RWPE1 (cell line): Measurements from ENCODE around the gene SMYD3.

Source experiments
- CTCF ChIA-PET: fragments of 350-600 bp; sonication (Branson Sonifier 250); formaldehyde crosslinking; extraction: SDS; loops from one replicate; lab custom pipeline; 2021; lab: Yijun Ruan, JAX
- POLR2A ChIA-PET: fragments of 400-600 bp; formaldehyde crosslinking; extraction: SDS; loops from one replicate; lab custom pipeline; 2020; ENCODE audit warnings: antibody characterized with exemption; ENCODE audit not compliant: low non-redundant PET; lab: Yijun Ruan, JAX
- DNase-seq: peaks from one replicate; pipeline ENCODE4 v3.0.0; 2012; ENCODE audit warnings: low spot score
- H3K27ac ChIP-seq: fragments of 450-650 bp; 2 replicates; pipeline ENCODE4 v1.5.1; 2017
- CTCF ChIP-seq: fragments of 450-650 bp; conservative IDR thresholded peaks from 2 replicates; pipeline ENCODE4 v1.5.1; 2017; ENCODE audit warnings: low read depth, mild to moderate bottlenecking

Gene SMYD3

GRCh38 chr1:246506674-246507481 is at the start of gene SMYD3:
Gene SMYD3, minus strand, starts transcription at chr1:246507279.
- ChIA-PET POLR2A (no interaction called here), CTCF (interaction anchor here (0.5 to 1.0 kb wide), 4 partner anchors 9 to 364 kb away, joined by 3 to 4 read pairs (median 3); no protein-coding TSS in a partner anchor)
- peak within 1 kb of the TSS; percentile 55 for H3K27ac ChIP-seq
- peak; percentile 81 for DNase-seq
- no peak for TF ChIP-seq CTCF

GRCh38 chr1:246554201-246554600 is 47.1 kb upstream of the SMYD3 start:
- ChIA-PET CTCF (no interaction called here), POLR2A (no interaction called here)
- H3K27ac ChIP-seq = no peak overlapping the region
- TF ChIP-seq CTCF = no peak
- no peak for DNase-seq

GRCh38 chr1:246552110-246552509 is 45.0 kb upstream of the SMYD3 start:
- ChIA-PET CTCF (no interaction called here), POLR2A (no interaction called here)
- TF ChIP-seq CTCF = no peak
- DNase-seq = no peak
- no peak overlapping the region for H3K27ac ChIP-seq

GRCh38 chr1:246550402-246550801 is 43.3 kb upstream of the SMYD3 start:
- ChIA-PET POLR2A (interaction anchor here (0.7 kb wide), 1 partner anchor 897 kb away, joined by 5 read pairs; no protein-coding TSS in a partner anchor), CTCF (no interaction called here)
- DNase-seq = no peak
- no peak for TF ChIP-seq CTCF
- H3K27ac ChIP-seq = no peak overlapping the region

- no peak overlapping the region for H3K27ac ChIP-seq
- DNase-seq = no peak
- ChIA-PET CTCF (no interaction called here), POLR2A (interaction anchor here (0.7 kb wide), 1 partner anchor 898 kb away, joined by 5 read pairs; no protein-coding TSS in a partner anchor)
- no peak for TF ChIP-seq CTCF
Observed at GRCh38 chr1:246549665-246550064, 42.6 kb upstream of the SMYD3 start.

- ChIA-PET POLR2A (interaction anchor here (0.6 kb wide), 1 partner anchor 37 kb away, joined by 3 read pairs; no protein-coding TSS in a partner anchor), CTCF (no interaction called here)
- DNase-seq = no peak
- no peak overlapping the region for H3K27ac ChIP-seq
- TF ChIP-seq CTCF = no peak
Observed at GRCh38 chr1:246544001-246544400, 36.9 kb upstream of the SMYD3 start.
